Measurements from ENCODE around the gene SAMM50. TPM values are rescaled to one million over a fixed set of nuclear protein-coding genes. Genes with fewer than 3 reads are reported as not detected.
A peak's percentile ranks its signal among the peaks of the same experiment; 100 is the strongest.

SAMM50 gene
- total and polyA plus RNA-seq, 2 experiments from 2014 or later: 58.6 to 60.3 TPM

DNA sequence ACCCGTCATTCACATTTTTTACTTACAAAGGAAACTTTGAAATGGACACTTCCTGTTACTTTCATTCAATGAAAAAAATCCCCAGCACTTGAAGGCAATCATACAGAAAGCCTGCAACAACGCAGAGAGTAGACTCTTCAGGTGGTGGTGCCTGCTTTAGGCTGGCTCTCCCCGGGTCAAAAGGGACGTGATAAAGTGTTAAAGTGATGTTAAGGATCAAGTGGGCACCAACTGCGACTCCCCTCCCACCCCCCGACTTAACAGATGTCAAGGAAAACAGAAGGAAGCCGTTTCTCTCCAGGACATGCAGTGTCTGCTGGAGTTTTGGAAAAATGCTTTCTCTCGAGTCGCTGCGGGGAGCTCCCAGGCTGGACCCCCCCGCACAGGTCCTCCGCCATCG is 32.1 kb upstream of the SAMM50 start:
- H2AFZ ChIP-seq: peak overlapping the region; percentile 76
- peak overlapping the region; percentile 86 for H3K27ac ChIP-seq (ENCODE audit: low read depth)
- no peaks in the 10 kb centered on the region; the same call in 1 of the 2 replicates for H4K20me1 ChIP-seq (replicated peaks; ENCODE audit: insufficient read depth)
- H3K79me2 ChIP-seq (replicated peaks; ENCODE audit: insufficient read depth): peaks cover 28% of the 10 kb centered on the region
- no peaks in the 10 kb centered on the region for H3K9me3 Mint-ChIP-seq
- H3K27me3 ChIP-seq (ENCODE audit: insufficient read depth): no peaks in the 10 kb centered on the region
- H3K27me3 Mint-ChIP-seq (ENCODE audit: insufficient read depth, low read depth, poor library complexity): peaks cover 12% of the 10 kb centered on the region
- peak overlapping the region; percentile 79 for H3K4me3 Mint-ChIP-seq
- peaks cover 8% of the 10 kb centered on the region; the same call in 1 of the 2 replicates for H3K36me3 ChIP-seq (ENCODE audit: insufficient read depth)
- H3K4me3 ChIP-seq: peak overlapping the region; percentile 64
- H3K4me1 Mint-ChIP-seq: peaks cover 24% of the 10 kb centered on the region
- no peak for TF ChIP-seq POLR2AphosphoS5 (IDR thresholded peaks at IDR 0.05; ENCODE audit: low read depth)
- no peak for TF ChIP-seq STAT1 (IDR thresholded peaks at IDR 0.05; ENCODE audit: unreplicated experiment)
- no peak for TF ChIP-seq CTCF (conservative IDR thresholded peaks at IDR 0.05; ENCODE audit: low read depth in 2 of 2)
- peak overlapping the region; percentile 77 for H3K4me2 ChIP-seq
- no peaks in the 10 kb centered on the region for H3K9me2 ChIP-seq (ENCODE audit: insufficient read depth)
- peak overlapping the region; percentile 82 for H3K27ac Mint-ChIP-seq
- peaks cover 11% of the 10 kb centered on the region for H3K36me3 Mint-ChIP-seq (ENCODE audit: low read depth)
- H3K4me1 ChIP-seq (ENCODE audit: insufficient read depth): peaks cover 20% of the 10 kb centered on the region
- H3F3A ChIP-seq (replicated peaks; ENCODE audit: low read depth): no peaks in the 10 kb centered on the region
- peak; percentile 6 for ATAC-seq
- DNase-seq (ENCODE audit: low spot score): no peak

GRCh38 chr22:43923631-43924464 is 31.4 kb upstream of the SAMM50 start, which contains the start of gene PNPLA3:
Gene PNPLA3, plus strand, starts transcription at chr22:43923805. Its CDS starts 107 bp downstream, at chr22:43923912.
- H3K4me3 ChIP-seq: peak within 1 kb of the TSS; percentile 85
- peaks cover 17% of the 10 kb centered on the region for H3K36me3 Mint-ChIP-seq (ENCODE audit: low read depth)
- DNase-seq (ENCODE audit: low spot score) (peak; percentile 98), ATAC-seq (peak; percentile 82)
- TF ChIP-seq, protein P1, sequence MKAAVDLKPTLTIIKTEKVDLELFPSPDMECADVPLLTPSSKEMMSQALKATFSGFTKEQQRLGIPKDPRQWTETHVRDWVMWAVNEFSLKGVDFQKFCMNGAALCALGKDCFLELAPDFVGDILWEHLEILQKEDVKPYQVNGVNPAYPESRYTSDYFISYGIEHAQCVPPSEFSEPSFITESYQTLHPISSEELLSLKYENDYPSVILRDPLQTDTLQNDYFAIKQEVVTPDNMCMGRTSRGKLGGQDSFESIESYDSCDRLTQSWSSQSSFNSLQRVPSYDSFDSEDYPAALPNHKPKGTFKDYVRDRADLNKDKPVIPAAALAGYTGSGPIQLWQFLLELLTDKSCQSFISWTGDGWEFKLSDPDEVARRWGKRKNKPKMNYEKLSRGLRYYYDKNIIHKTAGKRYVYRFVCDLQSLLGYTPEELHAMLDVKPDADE (IDR thresholded peaks at IDR 0.05): no peak
- TF ChIP-seq POLR2AphosphoS5 (IDR thresholded peaks at IDR 0.05; ENCODE audit: low read depth) (peak; percentile 90), CTCF (conservative IDR thresholded peaks at IDR 0.05; ENCODE audit: low read depth in 2 of 2) (peak; percentile 41 to 46; a peak in 3 of 4 replicates), ZNF331 (CRISPR knock-in tag; IDR thresholded peaks at IDR 0.05; ENCODE audit: low read depth) (no peak)
- peak within 1 kb of the TSS; percentile 90 for H3K4me2 ChIP-seq
- H3K27me3 ChIP-seq (ENCODE audit: insufficient read depth): no peaks in the 10 kb centered on the region
- H3K36me3 ChIP-seq (ENCODE audit: insufficient read depth): peaks cover 9% of the 10 kb centered on the region; the same call in 1 of the 2 replicates
- H2AFZ ChIP-seq: peak within 1 kb of the TSS; percentile 83
- no peaks in the 10 kb centered on the region for H3K9me2 ChIP-seq (ENCODE audit: insufficient read depth)
- peaks cover 24% of the 10 kb centered on the region for H3K4me1 Mint-ChIP-seq
- peak within 1 kb of the TSS; percentile 79 for H3K4me3 Mint-ChIP-seq
- H3F3A ChIP-seq (replicated peaks; ENCODE audit: low read depth): no peaks in the 10 kb centered on the region
- peaks cover 28% of the 10 kb centered on the region for H3K79me2 ChIP-seq (replicated peaks; ENCODE audit: insufficient read depth)
- H3K4me1 ChIP-seq (ENCODE audit: insufficient read depth): peaks cover 20% of the 10 kb centered on the region
- H4K20me1 ChIP-seq (replicated peaks; ENCODE audit: insufficient read depth): no peaks in the 10 kb centered on the region; the same call in 1 of the 2 replicates
- no peaks in the 10 kb centered on the region for H3K9me3 Mint-ChIP-seq
- H3K27ac Mint-ChIP-seq: peak within 1 kb of the TSS; percentile 82
- peak within 1 kb of the TSS; percentile 86 for H3K27ac ChIP-seq (ENCODE audit: low read depth)
- peaks cover 12% of the 10 kb centered on the region for H3K27me3 Mint-ChIP-seq (ENCODE audit: insufficient read depth, low read depth, poor library complexity)
